HG03442 (cell line): ENCODE measurements around the gene CACNA1C.

ENCODE experiments used
- ATAC-seq: cut with Tn5 transposase; IDR thresholded peaks from one replicate; pipeline ENCODE4 v1.9.1; 2021; ENCODE audit warnings: mild to moderate bottlenecking, moderate library complexity; ENCODE audit not compliant: unreplicated experiment

The CACNA1C gene

DNA sequence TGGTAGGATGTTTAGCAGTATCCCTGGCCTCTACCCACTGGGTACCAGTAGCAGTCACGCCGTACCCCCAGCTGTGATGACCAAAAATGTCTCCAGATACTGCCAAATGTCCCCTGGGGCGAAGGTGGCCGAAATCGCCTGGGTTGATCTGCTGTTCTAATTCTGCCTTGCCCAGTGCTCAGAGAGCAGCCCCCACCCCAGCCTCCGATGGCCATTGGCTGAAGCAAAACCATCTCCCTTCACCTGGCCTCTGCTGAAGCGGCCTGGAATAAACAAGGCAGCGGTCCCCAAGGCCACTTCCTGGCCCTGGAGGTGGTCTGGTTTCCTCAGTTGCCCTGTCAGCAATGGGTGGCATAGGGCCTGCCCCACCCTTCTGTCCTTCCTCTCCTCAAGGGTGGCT lies 298.4 kb downstream of the CACNA1C start:
- ATAC-seq, result no peak

DNA sequence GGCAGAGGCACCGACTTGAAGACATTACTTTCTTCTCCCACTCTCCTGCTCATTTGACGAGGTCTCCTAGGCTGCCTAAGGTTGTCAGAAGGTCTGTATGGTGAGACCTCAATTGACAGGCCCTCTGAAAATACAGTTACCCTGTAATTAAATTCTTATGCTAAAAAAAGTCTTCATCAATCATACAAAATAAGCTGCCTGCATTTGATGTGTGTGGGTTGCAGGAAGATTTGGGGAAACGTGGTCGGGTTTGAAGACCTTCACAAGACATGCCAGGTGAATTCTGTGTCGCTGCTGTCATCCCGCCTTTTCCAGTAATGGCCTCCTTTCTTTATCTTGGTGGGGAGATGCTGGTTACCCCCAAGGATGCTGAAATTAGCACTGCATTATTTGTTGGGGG lies 299.4 kb downstream of the CACNA1C start:
- ATAC-seq, result no peak

- ATAC-seq, result no peak
These were observed 300.5 kb downstream of the CACNA1C start for GRCh38 chr12:2353281-2353680.

DNA sequence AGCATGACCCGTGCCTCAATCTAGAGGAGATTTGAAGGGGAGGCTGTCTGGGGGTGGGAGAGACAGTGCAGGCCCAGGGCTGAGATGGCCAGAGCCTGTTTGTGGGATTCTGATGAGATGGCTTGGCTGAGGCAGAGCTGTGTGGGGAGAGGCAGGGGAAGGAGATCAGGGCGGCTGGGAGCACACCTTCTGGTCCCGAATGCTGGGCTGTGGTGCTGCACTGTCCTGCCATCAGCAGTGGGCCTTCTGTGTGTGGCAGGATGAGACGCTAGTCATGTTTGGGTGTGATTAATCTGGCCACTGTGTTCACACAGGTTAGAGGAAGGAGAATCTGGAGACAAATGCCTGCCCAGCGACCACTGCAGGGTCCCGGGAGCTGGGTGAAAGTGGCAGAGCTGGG lies 300.9 kb downstream of the CACNA1C start:
- ATAC-seq, result no peak

- no peak for ATAC-seq
These were observed 301.6 kb downstream of the CACNA1C start for GRCh38 chr12:2354151-2354991.

GRCh38 chr12:2355198-2355597 lies 302.4 kb downstream of the CACNA1C start:
- ATAC-seq, result no peak

- ATAC-seq, result no peak
These were observed 302.8 kb downstream of the CACNA1C start for GRCh38 chr12:2355604-2356003.

DNA sequence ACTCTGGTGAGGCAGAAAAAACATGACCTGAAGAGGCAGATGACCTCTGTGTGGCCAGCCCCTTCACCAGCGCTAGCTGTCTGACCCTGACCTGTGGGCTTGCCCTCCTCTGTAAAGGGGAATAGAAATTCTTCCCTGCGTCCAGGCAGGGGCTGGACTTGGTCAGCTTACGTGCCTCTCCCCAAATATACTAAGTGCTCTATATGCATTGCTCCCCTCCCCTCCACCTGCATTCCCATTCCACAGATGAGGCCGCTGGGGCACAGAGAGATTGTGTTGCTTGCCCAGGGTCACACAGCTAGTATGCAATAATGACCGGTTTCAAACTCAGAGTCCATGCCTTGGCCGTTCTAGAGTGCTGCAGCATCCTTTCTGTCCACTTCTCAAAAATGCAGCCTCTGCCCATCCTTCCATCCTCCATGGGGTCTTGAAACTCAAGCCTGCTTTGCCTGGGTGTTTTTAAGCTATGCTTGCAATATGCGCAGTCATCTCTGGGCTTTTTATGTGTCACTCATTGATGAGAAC lies 303.9 kb downstream of the CACNA1C start:
- no peak for ATAC-seq

GRCh38 chr12:2358986-2359658 lies 306.3 kb downstream of the CACNA1C start:
- no peak for ATAC-seq

GRCh38 chr12:2359725-2360629 lies 307.2 kb downstream of the CACNA1C start:
- no peak for ATAC-seq

- ATAC-seq, result no peak
These were observed 307.9 kb downstream of the CACNA1C start for GRCh38 chr12:2360630-2361170.

DNA sequence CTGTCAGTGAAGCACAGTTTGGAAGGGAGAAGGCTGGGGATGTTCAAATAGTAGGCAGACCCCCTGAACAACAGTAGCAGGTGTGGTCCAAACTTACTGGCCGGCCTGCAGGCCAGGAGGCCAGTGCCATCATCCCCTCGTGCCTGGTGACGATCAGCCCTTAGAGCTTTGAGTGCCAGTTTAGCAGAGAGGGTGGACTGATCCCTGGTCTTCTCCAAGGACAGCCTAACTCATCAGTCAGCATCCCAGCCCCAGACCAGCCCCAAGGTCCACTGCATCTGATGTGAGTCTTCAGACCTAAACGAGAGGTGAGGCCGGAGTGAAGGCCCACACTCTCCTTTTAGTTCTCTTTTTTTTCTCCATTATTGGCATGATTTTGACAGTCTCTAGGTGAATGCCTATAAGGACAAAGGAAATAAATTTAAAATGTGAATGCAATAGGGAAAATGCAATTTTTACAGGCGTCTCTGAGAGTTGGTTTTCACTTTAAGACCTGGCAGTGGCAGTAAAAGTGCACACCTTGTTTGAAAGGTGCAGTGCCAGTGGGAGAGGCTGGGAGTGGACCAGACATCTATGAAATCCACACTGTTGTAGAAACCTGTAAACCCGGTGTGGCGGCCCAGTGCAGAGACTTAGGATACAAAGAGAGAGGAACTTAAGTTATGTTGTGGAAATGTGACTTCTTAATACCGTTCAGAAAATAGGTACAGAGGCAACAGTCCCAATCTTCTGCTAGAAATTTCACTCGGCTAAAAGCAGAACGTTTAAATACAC lies 311.2 kb downstream of the CACNA1C start:
- ATAC-seq, result no peak

- ATAC-seq, result no peak
These were observed 311.9 kb downstream of the CACNA1C start for GRCh38 chr12:2364631-2365051.

DNA sequence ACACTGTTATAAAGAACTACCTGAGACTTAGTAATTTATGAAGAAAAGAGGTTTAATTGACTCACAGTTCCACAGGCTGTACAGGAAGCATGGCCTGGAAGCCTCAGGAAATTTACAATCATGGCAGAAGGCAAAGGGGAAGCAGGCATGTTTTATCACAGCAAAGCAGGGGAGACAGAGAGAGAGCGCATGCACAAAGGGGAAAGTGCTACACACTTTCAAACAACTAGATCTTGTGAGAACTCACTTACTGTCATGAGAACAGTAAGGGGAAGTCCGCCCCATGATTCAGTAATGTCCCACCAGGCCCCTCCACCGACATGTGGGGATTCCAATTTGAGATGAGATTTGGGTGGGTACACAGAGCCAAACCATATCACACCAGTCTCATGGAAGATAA lies 313.9 kb downstream of the CACNA1C start:
- no peak for ATAC-seq

- ATAC-seq, result no peak
These were observed 319.4 kb downstream of the CACNA1C start for GRCh38 chr12:2372178-2372577.

GRCh38 chr12:2372735-2373134 lies 319.9 kb downstream of the CACNA1C start:
- no peak for ATAC-seq

DNA sequence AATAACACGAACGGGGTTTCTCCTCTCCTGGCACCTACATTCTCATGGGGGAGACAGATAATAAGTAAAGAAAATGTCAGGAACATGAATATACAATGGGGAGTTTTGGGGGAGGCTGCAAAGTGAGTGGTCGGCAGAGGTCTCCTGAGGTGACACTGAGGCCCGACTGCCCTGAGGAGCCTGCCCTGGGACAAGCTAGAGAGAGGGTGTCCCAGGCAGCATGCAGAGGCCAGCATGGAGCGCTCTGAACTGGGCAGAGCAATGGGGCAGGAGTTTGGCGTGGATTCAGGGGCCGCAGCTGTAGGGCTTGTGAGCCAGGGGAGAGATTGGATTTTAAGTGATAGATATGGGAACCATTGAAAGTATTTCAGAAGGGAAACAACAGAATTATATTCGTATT lies 320.5 kb downstream of the CACNA1C start:
- ATAC-seq, result no peak

DNA sequence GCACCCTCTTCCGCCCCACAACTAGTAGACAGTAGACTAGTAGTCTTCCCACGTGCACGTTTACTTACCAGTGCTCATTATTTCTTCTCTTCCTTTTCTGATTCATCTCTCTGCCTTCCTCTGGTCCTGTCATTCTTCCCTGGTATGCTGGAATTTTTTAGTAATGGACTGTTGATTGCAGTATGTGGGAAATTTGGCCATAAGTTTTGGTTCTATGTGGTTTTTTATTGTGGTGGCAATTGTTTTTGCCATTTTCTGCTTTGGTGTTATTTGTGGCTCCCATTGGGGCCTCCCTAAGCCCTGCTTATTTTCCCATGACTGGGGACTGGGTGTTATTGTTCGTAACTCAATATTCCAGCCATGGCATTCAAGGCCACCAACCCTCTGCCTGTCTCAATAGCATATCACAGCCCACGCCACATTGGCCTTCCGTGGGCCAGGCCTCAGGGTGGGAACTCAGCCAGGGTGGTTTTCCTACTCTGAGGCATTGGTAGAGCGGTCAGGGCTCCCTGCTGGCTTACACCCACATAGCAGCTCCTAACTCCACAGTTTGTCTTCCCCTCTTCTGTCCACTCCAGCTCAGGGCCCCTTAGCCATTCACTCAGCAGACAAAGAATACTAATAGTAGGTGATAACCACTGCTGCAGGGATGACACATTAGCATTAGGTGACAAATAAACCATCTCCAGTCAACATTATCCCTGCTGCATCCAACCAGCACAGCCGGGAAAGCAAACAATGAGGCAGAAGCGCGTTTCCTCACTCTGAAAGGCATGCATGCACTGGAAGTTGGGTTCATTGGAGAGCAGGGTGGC lies 321.5 kb downstream of the CACNA1C start:
- ATAC-seq, result no peak

- ATAC-seq, result no peak
These were observed 323.1 kb downstream of the CACNA1C start for GRCh38 chr12:2375871-2376270.
